SK-N-SH treated with all-trans-retinoic acid at 6 μM for 48 hours (cell line): ENCODE data around the gene CTAGE8.
"Not testable (repeated sequence)": the region's sequence is repeated elsewhere in the genome, so short reads cannot be mapped to it uniquely, and the experiment has no call there.

Experiments used
- BACH2 ChIP-seq: fragments of 250-450 bp; sonication (Bioruptor Pico); IDR thresholded peaks from 2 replicates; pipeline ENCODE4 v1.9.0; 2021; ENCODE audit warnings: mild to moderate bottlenecking, borderline replicate concordance
- CSDC2 ChIP-seq: fragments of 250-450 bp; sonication (Bioruptor Pico); IDR thresholded peaks from 2 replicates; pipeline ENCODE4 v1.5.0; 2020; ENCODE audit warnings: mild to moderate bottlenecking, moderate library complexity
- CSRNP3 ChIP-seq: fragments of 250-450 bp; sonication (Bioruptor Pico); IDR thresholded peaks from 2 replicates; pipeline ENCODE4 v1.5.1; 2021; ENCODE audit warnings: mild to moderate bottlenecking, moderate library complexity
- GLIS3 ChIP-seq: fragments of 250-450 bp; sonication (Bioruptor Pico); IDR thresholded peaks from 2 replicates; pipeline ENCODE4 v1.5.0; 2020; ENCODE audit warnings: mild to moderate bottlenecking, moderate library complexity
- OSR1 ChIP-seq: fragments of 250-450 bp; sonication (Bioruptor Pico); IDR thresholded peaks from 2 replicates; pipeline ENCODE4 v1.8.0; 2022; ENCODE audit warnings: moderate library complexity, mild to moderate bottlenecking, inconsistent platforms
- PATZ1 ChIP-seq: fragments of 250-450 bp; sonication (Bioruptor Pico); IDR thresholded peaks from 2 replicates; pipeline ENCODE4 v1.8.0; 2020; ENCODE audit warnings: mild to moderate bottlenecking, moderate library complexity, borderline replicate concordance
- PPARA ChIP-seq: fragments of 250-450 bp; sonication (Bioruptor Pico); IDR thresholded peaks from 2 replicates; pipeline ENCODE4 v1.5.0; 2020; ENCODE audit warnings: mild to moderate bottlenecking, borderline replicate concordance
- SNAI2 ChIP-seq: fragments of 250-450 bp; sonication (Bioruptor Pico); IDR thresholded peaks from 2 replicates; pipeline ENCODE4 v1.5.0; 2020; ENCODE audit warnings: mild to moderate bottlenecking, moderate library complexity
- TOX ChIP-seq: fragments of 250-450 bp; sonication (Bioruptor Pico); IDR thresholded peaks from 2 replicates; pipeline ENCODE4 v1.8.0; 2021; ENCODE audit warnings: mild to moderate bottlenecking, moderate library complexity, borderline replicate concordance
- TSHZ2 ChIP-seq: fragments of 250-450 bp; sonication (Bioruptor Pico); IDR thresholded peaks from 2 replicates; pipeline ENCODE4 v1.5.0; 2020; ENCODE audit warnings: mild to moderate bottlenecking, moderate library complexity
- ZC3H10 ChIP-seq: fragments of 250-450 bp; sonication (Bioruptor Pico); IDR thresholded peaks from 2 replicates; pipeline ENCODE4 v1.5.1; 2021; ENCODE audit warnings: mild to moderate bottlenecking, moderate library complexity
- ZFP30 ChIP-seq: fragments of 450-650 bp; formaldehyde crosslinking; IDR thresholded peaks from 2 replicates; pipeline ENCODE4 v1.5.0; 2022; ENCODE audit warnings: mild to moderate bottlenecking, moderate library complexity
- ZNF565 ChIP-seq: fragments of 450-650 bp; formaldehyde crosslinking; conservative IDR thresholded peaks from 2 replicates; pipeline ENCODE4 v1.5.0; 2020; ENCODE audit warnings: low read depth, mild to moderate bottlenecking, moderate library complexity

GRCh38 chr7:144287171-144287784, 18.2 kb upstream of the CTAGE8 start:
- TF ChIP-seq SNAI2 (CRISPR knock-in tag); BACH2 (CRISPR knock-in tag); PPARA (CRISPR knock-in tag); PATZ1 (CRISPR knock-in tag); ZC3H10 (CRISPR knock-in tag); TOX (CRISPR knock-in tag); OSR1 (CRISPR knock-in tag); CSRNP3 (CRISPR knock-in tag); TSHZ2; GLIS3; ZNF565 (CRISPR knock-in tag); CSDC2; ZFP30: not testable (repeated sequence)
